ENCODE results near the gene TDRD5. TPM values are rescaled to one million over a fixed set of nuclear protein-coding genes. Genes with fewer than 3 reads are reported as not detected.

Gene TDRD5
- total and polyA plus RNA-seq, 12 donors = 0.17 to 1.7 (median 0.64) TPM; not detected in 3

GRCh38 chr1:179709841-179710329 lies 118.3 kb downstream of the TDRD5 start:
- TF ChIP-seq CTCF (IDR thresholded peaks at IDR 0.05) (no peak), POLR2A (IDR thresholded peaks at IDR 0.05) (no peak)
- peak; percentile 17 to 79 (median 27) for DNase-seq
- Histone ChIP-seq H3K9me3 (replicated peaks in 1 of 3) (peaks cover 0 to 10% (median 0%) of the 10 kb centered on the region in 3 donors), H3K4me3 (no peak overlapping the region), H3K27ac (peak overlapping the region in 2 of 5 donors; percentile 59 to 75), H3K4me1 (replicated peaks in 1 of 2) (peaks cover 0 to 15% of the 10 kb centered on the region in 2 donors), H3K36me3 (replicated peaks in 1 of 2) (no peaks in the 10 kb centered on the region), H3K27me3 (no peaks in the 10 kb centered on the region)
- WGBS, 4 donors = 41 to 53% (median 46%) methylated on average over 5 of the region's 5 CpGs
- intact Hi-C loops (cut with DNase I) = loop anchor here in 1 of 2 donors (5.0 kb wide), 1 partner anchor 102 kb away; no protein-coding TSS in a partner anchor

GRCh38 chr1:179714159-179714558 lies 122.5 kb downstream of the TDRD5 start:
- no peaks in the 10 kb centered on the region for H3K27me3 ChIP-seq
- intact Hi-C loops (cut with DNase I) = no loop called here
- TF ChIP-seq POLR2A (IDR thresholded peaks at IDR 0.05) = no peak
- no peak for TF ChIP-seq CTCF (IDR thresholded peaks at IDR 0.05)
- H3K4me1 ChIP-seq (replicated peaks in 1 of 2) = peaks cover 0 to 14% of the 10 kb centered on the region in 2 donors
- H3K9me3 ChIP-seq (replicated peaks in 1 of 3) = peaks cover 0 to 10% (median 3%) of the 10 kb centered on the region in 3 donors
- no peaks in the 10 kb centered on the region for H3K36me3 ChIP-seq (replicated peaks in 1 of 2)
- H3K4me3 ChIP-seq = no peak overlapping the region
- DNase-seq = no peak
- 86 to 100% (median 96%) methylated on average over 1 of the region's 1 CpG for WGBS, 4 donors
- H3K27ac ChIP-seq = no peak overlapping the region

- H3K9me3 ChIP-seq (replicated peaks in 1 of 3) = peaks cover 0 to 10% (median 7%) of the 10 kb centered on the region in 3 donors
- H3K27ac ChIP-seq = no peak overlapping the region
- no peak for DNase-seq
- no peak for TF ChIP-seq POLR2A (IDR thresholded peaks at IDR 0.05)
- no peak for TF ChIP-seq CTCF (IDR thresholded peaks at IDR 0.05)
- no peak overlapping the region for H3K4me3 ChIP-seq
- intact Hi-C loops (cut with DNase I) = no loop called here
- no peaks in the 10 kb centered on the region for H3K36me3 ChIP-seq (replicated peaks in 1 of 2)
- H3K27me3 ChIP-seq = no peaks in the 10 kb centered on the region
- H3K4me1 ChIP-seq (replicated peaks in 1 of 2) = peaks cover 0 to 9% of the 10 kb centered on the region in 2 donors
Measured at GRCh38 chr1:179714623-179715022, 123.0 kb downstream of the TDRD5 start.

GRCh38 chr1:179719272-179719671 lies 127.6 kb downstream of the TDRD5 start:
- Histone ChIP-seq H3K27ac (no peak overlapping the region), H3K36me3 (replicated peaks in 1 of 2) (no peaks in the 10 kb centered on the region), H3K9me3 (replicated peaks in 1 of 3) (peaks cover 0 to 8% (median 3%) of the 10 kb centered on the region in 3 donors), H3K27me3 (no peaks in the 10 kb centered on the region), H3K4me3 (no peak overlapping the region), H3K4me1 (replicated peaks in 1 of 2) (no peaks in the 10 kb centered on the region)
- no peak for TF ChIP-seq POLR2A (IDR thresholded peaks at IDR 0.05)
- intact Hi-C loops (cut with DNase I) = no loop called here
- no peak for DNase-seq

GRCh38 chr1:179728271-179728670 lies 136.6 kb downstream of the TDRD5 start:
- DNase-seq = no peak
- Histone ChIP-seq H3K4me1 (replicated peaks in 1 of 2) (no peaks in the 10 kb centered on the region), H3K36me3 (replicated peaks in 1 of 2) (no peaks in the 10 kb centered on the region), H3K4me3 (no peak overlapping the region), H3K27me3 (no peaks in the 10 kb centered on the region), H3K9me3 (replicated peaks in 1 of 3) (no peaks in the 10 kb centered on the region), H3K27ac (no peak overlapping the region)
- TF ChIP-seq CTCF (IDR thresholded peaks at IDR 0.05) (no peak), POLR2A (IDR thresholded peaks at IDR 0.05) (no peak)
- intact Hi-C loops (cut with DNase I) = no loop called here
- WGBS, 4 donors = 35 to 51% (median 38%) methylated on average over 2 of the region's 2 CpGs
